Endothelial cell of umbilical vein (primary cell): ENCODE results near the gene GGA2. TPM values are rescaled to one million over a fixed set of nuclear protein-coding genes. Genes with fewer than 3 reads are reported as not detected.
"Not testable (repeated sequence)": the region's sequence is repeated elsewhere in the genome, so short reads cannot be mapped to it uniquely, and the experiment has no call there.

Experiments
- BruUV-seq: library from RNA; stranded (reverse); fragments of 400-500 nt; replicated peaks from 2 replicates; lab custom pipeline; 2021; lab: Mats Ljungman, UMichigan
- CTCF ChIA-PET: fragments of 300-600, 350-600 bp; sonication (Branson Sonifier 250); formaldehyde crosslinking; loops from one replicate; lab custom pipeline; 2021; ENCODE audit warnings: antibody characterized with exemption, inconsistent platforms; lab: Charles Lee
- POLR2A ChIA-PET: fragments of 300-600, 350-600 bp; sonication (Branson Sonifier 250); formaldehyde crosslinking; loops from one replicate; lab custom pipeline; 2021; ENCODE audit warnings: antibody characterized with exemption, inconsistent platforms; lab: Charles Lee
- DNase-seq: peaks from one replicate; pipeline ENCODE4 v3.0.0-alpha.2; 2011; ENCODE audit warnings: low read depth, low spot score
- FAIRE-seq: peaks from 2 replicates; lab custom pipeline; 2011; peaks lifted over from hg19 to GRCh38; lab: Jason Lieb, UNC
- H2AFZ ChIP-seq: 2 replicates; pipeline ENCODE4 v1.6.0; 2012; ENCODE audit warnings: low read depth, low read length, control low read depth, inconsistent platforms
- H3K27ac ChIP-seq: 2 replicates; pipeline ENCODE4 v1.5.1; 2011; ENCODE audit warnings: low read depth, mild to moderate bottlenecking, control low read depth, low read length, moderate library complexity; ENCODE audit not compliant: insufficient read depth
- H3K27me3 ChIP-seq, 2 experiments: 2 replicates each; pipeline versions ENCODE4 v1.6.0 to v1.6.1; 2011; ENCODE audit warnings: low read length in 2 of 2, mixed read lengths in 1 of 2; ENCODE audit not compliant: control insufficient read depth in 2 of 2, insufficient read depth in 2 of 2
- H3K36me3 ChIP-seq, 2 experiments: 2 replicates in 1 of 2; 3 replicates in 1 of 2; pipeline ENCODE4 v1.5.1; 2011; ENCODE audit warnings: low read length in 2 of 2, mild to moderate bottlenecking in 1 of 2, moderate library complexity in 1 of 2; ENCODE audit not compliant: control insufficient read depth in 2 of 2, insufficient read depth in 2 of 2; ENCODE audit errors: extremely low read depth in 1 of 2
- H3K4me1 ChIP-seq: 3 replicates; pipeline ENCODE4 v1.5.1; 2011; ENCODE audit warnings: mild to moderate bottlenecking, low read length; ENCODE audit not compliant: control insufficient read depth, insufficient read depth; ENCODE audit errors: extremely low read depth
- H3K4me2 ChIP-seq: 2 replicates; pipeline ENCODE4 v1.6.1; 2011; ENCODE audit warnings: low read length, control low read depth, mixed read lengths; ENCODE audit not compliant: insufficient read depth
- H3K4me3 ChIP-seq, 3 experiments: fragments of 200-600 bp in 1 of 3; sonication (generic), shearing (Covaris generic) in 1 of 3; replicated peaks in 1 of 3; 2 replicates each; pipeline ENCODE4 v1.5.1; 2011 to 2016; ENCODE audit warnings: control low read depth in 3 of 3, low read length in 3 of 3, mild to moderate bottlenecking in 2 of 3, inconsistent platforms in 1 of 3, low read depth in 1 of 3, moderate library complexity in 1 of 3; ENCODE audit not compliant: insufficient read depth in 1 of 3
- H3K79me2 ChIP-seq: 2 replicates; pipeline ENCODE4 v1.6.0; 2012; ENCODE audit warnings: low read length, inconsistent platforms; ENCODE audit not compliant: control insufficient read depth, insufficient read depth
- H3K9ac ChIP-seq: replicated peaks from 2 replicates; pipeline ENCODE3; 2011; ENCODE audit warnings: low read length, control low read depth; ENCODE audit not compliant: insufficient read depth; ENCODE audit errors: extremely low read depth
- H3K9me1 ChIP-seq: replicated peaks from 3 replicates; pipeline ENCODE4 v1.6.0; 2011; ENCODE audit warnings: mild to moderate bottlenecking, low read length; ENCODE audit not compliant: control insufficient read depth, insufficient read depth; ENCODE audit errors: extremely low read depth
- H3K9me3 ChIP-seq: replicated peaks from 2 replicates; pipeline ENCODE4 v1.5.1; 2012; ENCODE audit warnings: low read length, inconsistent platforms; ENCODE audit not compliant: control insufficient read depth, insufficient read depth
- H4K20me1 ChIP-seq: replicated peaks from 2 replicates; pipeline ENCODE3; 2011; ENCODE audit warnings: mild to moderate bottlenecking, low read length; ENCODE audit not compliant: control insufficient read depth, insufficient read depth; ENCODE audit errors: extremely low read depth
- EZH2 ChIP-seq: IDR thresholded peaks from 2 replicates; pipeline ENCODE4 v1.6.1; 2012; ENCODE audit warnings: borderline replicate concordance, low read depth, mild to moderate bottlenecking, moderate library complexity, low read length, inconsistent platforms; ENCODE audit not compliant: severe bottlenecking
- FOS ChIP-seq: IDR thresholded peaks from 2 replicates; pipeline ENCODE4 v1.6.1; 2011; ENCODE audit warnings: mild to moderate bottlenecking, low read length, moderate library complexity, borderline replicate concordance; ENCODE audit not compliant: insufficient read depth
- MYC ChIP-seq: IDR thresholded peaks from one replicate; pipeline ENCODE4 v1.6.1; 2011; ENCODE audit warnings: mild to moderate bottlenecking, low read depth, low read length
- POLR2AphosphoS5 ChIP-seq: IDR thresholded peaks from 2 replicates; pipeline ENCODE4 v1.6.1; 2012; ENCODE audit warnings: low read depth, mild to moderate bottlenecking, control low read depth, low read length, moderate library complexity; ENCODE audit not compliant: insufficient read depth
- dilution Hi-C: fragments of 300-500 bp; cut with MboI; formaldehyde crosslinking; loops from one replicate; pipeline ENCODE4 v1.15.0; 2019; ENCODE audit warnings: low sequenced_read_pairs; ENCODE audit not compliant: extremely low pct_ligation_motif_present
- intact Hi-C: fragments of 100-400 bp; cut with micrococcal nuclease; formaldehyde crosslinking; loops from one replicate; pipeline ENCODE4 v1.10.0; 2022
- polyA plus RNA-seq, 4 experiments: library from polyadenylated mRNA; depleted of rRNA in 3 of 4; stranded (reverse) in 3 of 4; unstranded in 1 of 4; fragments of >200 nt; gene quantifications; 2 replicates each; pipeline versions ENCODE4 v1.2.1 to v1.2.3, GENCODE V29; 2011 to 2012; ENCODE audit warnings: missing spikeins in 1 of 4
- total RNA-seq: library from RNA; stranded (reverse); gene quantifications from 2 replicates; pipeline ENCODE4 v1.2.3, GENCODE V29; 2021
- TF ChIP-seq, protein P1 (sequence below): IDR thresholded peaks from 2 replicates; pipeline ENCODE4 v1.6.1; 2011; ENCODE audit not compliant: insufficient read depth, insufficient read length

The GGA2 gene
- total and polyA plus RNA-seq, 2 donors (not counting 3 experiments of a cell fraction or from before 2014, with no cell fraction given), result 33.3 to 73.1 TPM

DNA sequence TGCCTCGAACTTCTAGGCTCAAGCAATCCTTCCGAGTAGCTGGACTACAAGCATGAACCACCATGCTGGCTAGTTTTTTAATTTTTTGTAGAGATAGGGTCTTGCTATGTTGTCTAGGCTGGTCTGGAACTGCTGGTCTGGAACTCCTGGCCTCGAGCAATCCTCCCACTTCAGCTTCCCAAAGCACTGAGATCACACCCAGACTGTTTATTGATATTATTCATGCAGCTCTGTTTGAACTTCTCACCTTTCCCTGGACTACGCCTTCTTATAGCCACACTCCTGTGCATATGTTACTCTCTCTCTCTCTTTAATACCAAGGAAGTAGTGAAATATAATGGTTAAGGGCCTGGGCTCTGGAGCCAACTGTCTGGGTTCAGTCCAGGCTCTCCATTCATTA is 61.9 kb downstream of the GGA2 start:
- H3K4me3 ChIP-seq, result no peak overlapping the region
- no peak for FAIRE-seq
- H4K20me1 ChIP-seq, result no peaks in the 10 kb centered on the region
- no peaks in the 10 kb centered on the region for H3K9me3 ChIP-seq
- H3K27me3 ChIP-seq, result no peaks in the 10 kb centered on the region
- no TSS peak for BruUV-seq
- H2AFZ ChIP-seq, result no peak overlapping the region
- H3K36me3 ChIP-seq, result peaks cover 0 to 8% of the 10 kb centered on the region in 2 experiments
- ChIA-PET POLR2A (no interaction called here), CTCF (interaction anchor here (2.7 kb wide), 1 partner anchor 12 kb away, joined by 18 read pairs; no protein-coding TSS in a partner anchor)
- H3K27ac ChIP-seq, result no peak overlapping the region
- TF ChIP-seq POLR2AphosphoS5, result no peak
- TF ChIP-seq, protein P1, sequence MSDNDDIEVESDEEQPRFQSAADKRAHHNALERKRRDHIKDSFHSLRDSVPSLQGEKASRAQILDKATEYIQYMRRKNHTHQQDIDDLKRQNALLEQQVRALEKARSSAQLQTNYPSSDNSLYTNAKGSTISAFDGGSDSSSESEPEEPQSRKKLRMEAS, result no peak
- no peak for TF ChIP-seq FOS
- TF ChIP-seq EZH2, result no peak
- TF ChIP-seq MYC, result no peak
- dilution Hi-C loops, result no loop called here
- intact Hi-C loops, result no loop called here
- H3K79me2 ChIP-seq, result peaks cover 7% of the 10 kb centered on the region
- H3K4me2 ChIP-seq, result no peak overlapping the region
- no peak overlapping the region for H3K9ac ChIP-seq
- no peaks in the 10 kb centered on the region for H3K9me1 ChIP-seq
- H3K4me1 ChIP-seq, result peaks cover 3% of the 10 kb centered on the region
- DNase-seq, result no peak

DNA sequence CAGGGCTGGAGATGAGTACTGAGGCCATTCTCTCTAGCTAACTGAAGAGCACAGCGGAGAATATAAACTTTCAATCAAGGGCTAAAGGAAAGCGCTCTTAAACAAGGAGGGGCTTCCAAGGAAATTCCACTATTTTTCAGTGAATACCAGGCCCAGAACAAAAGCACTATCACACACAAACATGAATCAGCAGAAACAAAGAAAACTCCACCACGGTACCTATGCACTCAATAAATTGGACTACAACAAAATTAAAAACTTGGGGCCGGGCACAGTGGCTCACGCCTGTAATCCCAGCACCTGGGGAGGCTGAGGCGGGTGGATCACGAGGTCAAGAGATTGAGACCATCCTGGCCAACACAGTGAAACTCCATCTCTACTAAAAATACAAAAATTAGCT is 72.8 kb downstream of the GGA2 start:
- H4K20me1 ChIP-seq, H3K9ac ChIP-seq, BruUV-seq, H3K9me1 ChIP-seq, H2AFZ ChIP-seq, H3K79me2 ChIP-seq, FAIRE-seq, DNase-seq, dilution Hi-C loops, intact Hi-C loops, H3K27ac ChIP-seq, H3K4me1 ChIP-seq, H3K4me2 ChIP-seq, H3K27me3 ChIP-seq, H3K9me3 ChIP-seq, H3K4me3 ChIP-seq: not testable (repeated sequence)
- H3K36me3 ChIP-seq, result peaks cover 10 to 11% of the 10 kb centered on the region in 2 experiments
- ChIA-PET POLR2A (interaction anchor here (0.7 kb wide), 1 partner anchor 61 kb away, joined by 3 read pairs; no protein-coding TSS in a partner anchor), CTCF (interaction anchor here (1.2 to 7.3 kb wide), 6 partner anchors 12 to 537 kb away, joined by 3 to 371 read pairs (median 44); partner anchors contain the start of gene SCNN1G)
